HG02938 (cell line): ENCODE results near the gene RNF11.

Experiments
- ATAC-seq: cut with Tn5 transposase; IDR thresholded peaks from one replicate; pipeline ENCODE4 v1.9.1; 2021; ENCODE audit warnings: mild to moderate bottlenecking, moderate library complexity; ENCODE audit not compliant: unreplicated experiment

The RNF11 gene

GRCh38 chr1:51311826-51312225 lies 75.8 kb downstream of the RNF11 start:
- ATAC-seq = no peak

GRCh38 chr1:51312718-51313117 lies 76.6 kb downstream of the RNF11 start:
- no peak for ATAC-seq

DNA sequence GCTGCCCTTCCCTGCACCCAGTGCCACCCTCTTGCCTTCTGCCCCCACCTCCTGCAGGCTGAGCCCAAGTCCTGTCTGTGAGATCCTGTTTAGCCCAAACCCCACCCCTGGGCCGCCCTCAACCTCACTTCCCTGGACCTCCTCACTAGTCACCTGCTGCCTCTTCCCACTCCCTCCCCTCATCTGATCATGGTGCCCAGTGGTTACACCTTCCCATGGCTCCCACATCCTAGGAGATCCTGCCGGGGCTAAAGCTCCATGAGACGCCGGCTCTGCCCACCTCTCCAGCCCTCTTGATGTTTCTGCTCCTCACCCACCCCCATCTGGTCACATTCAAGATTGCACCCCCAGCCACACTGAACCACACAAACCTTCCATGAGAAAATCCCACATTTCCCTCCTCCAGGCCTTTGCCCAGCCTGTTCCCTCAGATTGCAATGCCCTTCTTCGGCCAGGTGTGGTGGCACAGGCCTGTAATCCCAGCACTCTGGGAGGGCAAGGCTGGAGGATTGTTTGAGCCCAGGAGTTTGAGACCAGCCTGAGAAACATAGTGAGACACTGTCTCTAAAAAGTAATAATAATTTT lies 77.3 kb downstream of the RNF11 start:
- no peak for ATAC-seq

DNA sequence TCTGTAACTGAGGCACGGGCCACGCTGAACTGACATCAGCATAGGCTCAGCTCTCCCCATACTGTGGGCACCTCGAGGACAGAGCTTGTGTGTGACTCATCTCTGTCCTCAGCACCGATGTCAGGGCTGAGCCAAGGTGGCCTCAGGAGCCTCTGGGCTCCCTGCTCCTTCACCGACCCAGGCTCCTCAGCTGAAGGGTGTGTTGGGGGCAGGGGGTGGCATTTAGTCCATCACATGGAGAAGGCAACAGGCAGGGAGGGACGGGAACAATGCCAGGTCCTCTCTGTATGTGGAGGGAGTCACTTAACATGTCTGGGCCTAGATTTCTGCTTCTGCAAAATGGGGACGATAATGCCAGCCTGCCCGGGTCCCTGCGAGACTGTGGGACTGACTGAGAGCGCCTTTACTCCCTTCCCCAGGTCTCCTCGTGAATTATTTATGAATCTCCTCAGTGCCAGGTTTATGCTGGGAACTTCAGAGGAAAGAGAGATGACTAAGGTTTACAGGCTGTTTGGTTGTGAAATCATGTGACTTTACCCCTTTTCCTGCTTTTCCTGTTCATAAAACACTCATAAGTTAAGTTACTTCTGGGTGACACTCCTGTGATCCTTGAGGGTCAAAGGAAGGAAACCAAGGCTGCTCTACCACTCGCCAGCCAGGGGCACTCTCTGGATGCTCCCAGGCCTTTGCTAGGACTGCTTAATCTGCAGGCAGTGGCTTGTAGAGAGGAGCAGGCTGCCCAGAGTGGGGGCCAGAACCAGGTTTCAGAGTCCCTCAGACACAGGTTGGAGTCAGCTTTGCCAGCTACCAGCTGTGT lies 78.1 kb downstream of the RNF11 start:
- ATAC-seq = no peak

DNA sequence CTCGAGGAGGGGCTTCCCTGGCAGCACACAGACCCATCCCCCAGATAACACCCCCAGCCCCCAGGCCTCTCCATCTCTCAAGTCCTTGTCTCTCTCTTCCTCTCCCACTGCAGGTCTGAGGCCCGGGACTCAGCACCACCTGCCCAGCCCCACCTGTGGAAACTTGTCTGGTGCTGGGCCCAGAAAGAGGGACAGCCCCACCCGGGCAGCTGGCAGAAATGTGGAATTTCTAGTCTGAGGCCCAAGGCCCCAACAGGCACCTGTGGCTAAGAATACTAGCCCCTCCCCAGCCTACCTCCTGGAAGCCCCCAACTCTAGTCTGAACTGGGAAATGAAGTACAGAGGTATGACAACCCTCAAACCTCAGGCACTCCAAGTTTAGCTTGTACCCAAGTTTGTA lies 78.9 kb downstream of the RNF11 start:
- no peak for ATAC-seq

DNA sequence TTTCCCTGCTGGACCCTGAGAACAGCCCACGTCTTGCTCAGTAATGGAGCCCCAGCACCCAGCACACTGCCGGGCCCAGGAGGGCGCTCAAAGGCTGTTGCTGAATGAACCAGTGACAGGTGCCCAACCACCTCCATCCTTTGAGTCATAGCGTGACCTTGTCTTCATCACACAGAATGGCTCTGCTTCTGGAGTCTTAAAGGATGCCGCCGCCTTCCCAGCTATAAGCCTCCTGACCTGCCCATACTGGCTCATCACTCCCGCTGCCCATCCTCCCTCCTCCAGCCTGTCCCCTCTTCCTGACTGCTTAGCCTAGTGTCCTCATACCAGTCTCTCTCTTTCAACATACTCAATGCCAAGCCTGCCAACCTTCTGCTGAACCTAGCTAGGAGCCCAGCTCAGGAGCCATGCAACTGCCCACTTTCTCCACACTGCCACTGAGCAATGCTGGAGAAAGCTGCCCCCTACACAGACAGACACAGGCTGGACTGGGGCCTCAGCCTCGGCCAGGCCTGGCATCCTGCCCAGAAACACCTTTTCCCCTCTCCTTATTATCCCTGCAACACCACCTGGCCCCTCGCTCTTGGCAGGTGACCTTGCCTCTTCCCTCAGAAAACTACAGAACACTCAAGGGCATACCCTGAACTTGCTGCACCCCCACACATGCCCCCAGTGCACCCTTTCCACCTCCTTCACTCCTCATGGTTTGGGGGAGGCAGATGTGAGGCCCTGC lies 80.2 kb downstream of the RNF11 start:
- no peak for ATAC-seq

DNA sequence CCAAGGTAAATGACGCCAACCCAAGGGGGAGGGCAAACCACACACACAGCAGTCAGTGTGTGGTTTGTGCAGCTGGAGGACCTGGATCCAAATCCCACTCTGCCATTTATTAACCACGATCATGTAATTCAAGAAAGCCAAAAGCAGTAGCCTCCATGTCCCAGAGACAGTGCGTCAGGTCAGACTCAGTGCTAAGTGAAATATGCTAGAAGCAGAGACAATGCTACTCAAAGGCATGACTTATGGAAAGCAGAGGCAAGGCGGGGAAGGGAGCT lies 80.7 kb downstream of the RNF11 start:
- ATAC-seq = no peak

DNA sequence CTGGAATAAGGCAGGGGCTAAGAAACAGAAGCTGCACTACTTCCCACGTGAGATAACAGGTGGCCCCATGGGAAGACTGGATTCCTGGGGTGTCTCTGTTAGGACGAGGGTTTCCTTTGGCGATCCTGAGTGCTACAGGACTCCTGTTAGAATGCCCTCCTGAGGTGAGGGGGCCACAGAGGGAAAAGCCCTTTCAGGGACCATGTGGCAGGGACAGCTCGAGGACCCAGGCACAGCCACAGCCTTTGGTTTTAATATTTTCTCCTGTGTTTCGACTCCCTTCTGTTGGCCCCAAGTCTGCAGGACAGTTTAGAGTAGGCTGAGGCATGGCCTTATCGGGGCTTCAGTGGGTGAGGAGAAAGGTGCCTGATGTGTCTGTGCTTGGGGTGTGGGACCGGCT lies 81.7 kb downstream of the RNF11 start:
- ATAC-seq = no peak

- no peak for ATAC-seq
These were observed 85.2 kb downstream of the RNF11 start for GRCh38 chr1:51320967-51321923.

- ATAC-seq = no peak
These were observed 85.8 kb downstream of the RNF11 start for GRCh38 chr1:51321924-51322280.

DNA sequence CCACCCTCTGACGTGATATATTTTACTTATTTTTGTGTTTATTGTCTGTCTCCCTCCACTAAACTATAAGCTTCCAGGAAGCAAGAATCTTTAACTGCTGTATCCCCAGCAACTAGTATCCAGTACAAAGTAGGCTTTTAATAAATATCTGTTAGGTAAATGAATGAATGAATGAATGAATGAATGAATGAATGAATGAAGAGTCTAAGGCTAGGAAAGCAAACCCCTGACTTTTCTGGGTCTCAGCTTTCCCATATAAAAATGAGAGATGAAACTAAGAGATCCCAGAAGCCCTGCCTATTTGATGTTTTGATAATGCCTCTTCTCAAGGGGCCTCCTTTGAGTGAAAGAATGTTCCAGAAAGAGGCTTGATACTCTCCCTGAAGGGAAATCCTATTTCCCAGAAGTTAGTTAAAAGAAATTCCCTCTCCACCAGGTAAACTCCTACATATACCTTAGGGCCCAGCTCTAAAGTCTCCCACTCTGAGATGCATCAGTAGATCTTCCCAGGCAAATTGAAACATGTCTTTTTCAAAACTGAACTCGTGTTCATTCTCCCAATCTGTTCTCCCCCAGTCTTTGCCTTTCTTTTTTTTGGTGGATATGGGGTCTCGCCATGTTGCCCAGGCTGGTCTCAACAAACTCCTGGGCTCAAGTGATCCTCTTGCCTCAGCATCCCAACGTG lies 86.5 kb downstream of the RNF11 start:
- no peak for ATAC-seq
